GM15510 (cell line): Measurements from ENCODE around the gene TUFT1.

ENCODE experiments used
- POLR2A ChIP-seq: IDR thresholded peaks from 3 replicates; pipeline ENCODE4 v1.6.1; 2011; ENCODE audit warnings: borderline replicate concordance; ENCODE audit not compliant: insufficient read length; ENCODE audit errors: extremely low read depth

The TUFT1 gene

DNA sequence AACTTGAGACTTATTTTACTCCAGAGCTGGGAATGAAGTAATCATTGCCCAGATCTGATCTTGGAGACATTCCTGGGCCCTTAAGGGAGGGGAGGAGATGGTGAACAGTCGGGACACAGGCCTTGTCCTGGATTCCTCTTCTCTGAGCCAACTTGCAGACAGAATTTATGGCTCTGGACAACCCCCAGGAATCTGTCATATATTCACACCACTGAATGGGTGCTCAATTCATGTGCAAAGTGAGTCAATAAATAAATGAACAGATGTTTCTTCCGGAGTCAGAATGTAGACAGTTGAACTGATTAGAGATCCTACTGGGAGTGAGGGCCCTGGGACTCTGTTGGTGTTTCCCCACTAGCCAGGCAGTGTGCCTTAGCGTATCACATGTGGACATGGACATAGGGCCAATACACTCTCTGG, 2.6 kb downstream of the TUFT1 start:
- TF ChIP-seq POLR2A: no peak

DNA sequence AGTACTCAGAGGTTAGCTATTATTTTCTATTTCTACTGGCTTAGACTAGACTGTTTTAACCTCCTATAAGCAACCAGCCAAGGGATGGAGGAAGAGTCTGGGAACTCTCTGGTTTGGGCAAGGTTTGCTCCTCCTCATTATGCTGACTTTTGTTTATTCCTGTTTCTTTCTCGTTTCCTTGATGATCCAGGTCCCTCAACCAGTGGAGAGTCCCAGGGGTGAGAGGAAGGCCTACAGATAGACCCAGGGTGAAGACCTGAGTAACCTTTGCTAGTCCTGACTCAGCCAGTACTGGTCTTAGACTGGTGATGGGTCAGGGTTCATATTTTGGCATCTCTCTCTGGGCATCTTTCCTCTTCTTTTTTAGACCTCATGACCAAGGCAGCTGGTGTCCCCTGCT, 5.4 kb downstream of the TUFT1 start:
- no peak for TF ChIP-seq POLR2A

DNA sequence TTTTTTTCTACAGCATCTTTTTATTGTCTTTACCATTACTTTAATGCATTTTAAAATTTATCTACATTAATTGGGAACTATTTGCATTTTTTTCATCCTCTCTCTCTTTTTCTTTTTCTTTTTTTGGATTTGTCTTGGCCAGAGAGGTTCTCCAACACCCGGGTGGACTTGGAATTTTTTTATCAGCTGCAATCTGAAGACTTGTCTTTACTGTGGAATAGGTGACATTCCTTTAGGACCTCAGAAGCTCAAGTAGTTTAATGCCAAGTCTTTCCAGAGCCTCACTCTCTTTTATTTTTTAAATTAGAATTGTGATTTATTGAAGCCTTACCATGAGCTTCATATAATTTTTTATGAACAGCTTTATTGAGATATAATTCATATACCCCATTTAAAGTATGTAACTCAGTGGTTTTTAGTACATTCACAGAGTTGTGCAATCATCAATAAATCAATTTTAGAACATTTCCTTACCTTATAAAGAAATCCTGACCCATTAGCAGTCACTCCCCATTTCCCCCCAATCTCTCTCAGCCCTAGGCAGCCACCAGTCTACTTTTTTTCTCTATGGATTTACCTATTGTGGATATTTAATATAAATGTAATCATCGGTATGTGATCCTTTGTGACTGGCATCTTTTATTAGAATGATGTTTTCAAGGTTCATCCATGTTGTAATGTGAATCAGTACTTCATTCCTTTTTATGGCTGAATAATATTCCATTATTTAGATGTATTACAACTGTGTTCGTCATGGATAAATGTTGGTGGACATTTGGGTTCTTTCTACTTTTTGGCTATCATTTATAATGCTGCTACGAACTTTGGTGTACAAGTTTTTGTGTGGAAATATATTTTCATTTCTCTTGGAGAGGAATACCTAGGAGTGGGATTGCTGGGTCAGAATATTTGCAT, 6.2 kb downstream of the TUFT1 start:
- no peak for TF ChIP-seq POLR2A

DNA sequence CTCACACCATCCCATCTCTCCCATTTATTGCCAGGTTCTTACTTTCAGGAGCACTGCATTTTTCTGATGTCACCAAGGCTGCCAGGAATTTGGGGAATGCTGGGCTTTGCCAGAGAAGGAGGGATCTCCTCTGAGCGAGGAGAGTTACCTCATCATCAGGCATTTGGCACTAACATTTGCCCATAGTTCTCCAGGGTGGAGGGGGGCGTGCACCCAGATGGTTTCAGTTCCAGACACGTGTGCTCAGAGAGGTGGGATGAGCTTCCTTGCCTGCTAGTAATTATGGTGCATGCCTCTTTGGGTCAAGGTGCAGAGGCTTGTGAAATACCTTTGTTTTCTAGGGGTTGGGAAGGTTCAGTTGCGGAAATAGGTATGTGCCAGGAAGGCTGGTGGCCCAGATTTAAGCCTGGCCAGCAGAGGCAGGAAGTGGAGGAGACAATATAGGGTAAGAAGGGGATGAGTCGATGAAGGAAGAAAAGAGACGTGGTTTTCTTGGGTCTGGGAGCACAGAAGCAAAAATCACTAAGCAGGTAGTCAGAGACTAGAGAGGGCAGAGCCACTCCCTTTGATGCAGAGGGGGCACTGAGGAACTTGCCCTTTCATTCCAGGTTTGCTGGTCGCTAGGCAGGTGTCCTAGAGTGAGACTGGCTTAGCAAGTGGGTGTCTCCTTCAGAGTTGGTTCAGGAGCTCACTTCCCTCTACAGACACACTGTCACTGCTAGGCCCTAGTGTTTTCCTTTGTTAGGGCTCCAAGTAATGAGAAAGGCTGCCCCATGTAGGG, 7.2 kb downstream of the TUFT1 start:
- no peak for TF ChIP-seq POLR2A

DNA sequence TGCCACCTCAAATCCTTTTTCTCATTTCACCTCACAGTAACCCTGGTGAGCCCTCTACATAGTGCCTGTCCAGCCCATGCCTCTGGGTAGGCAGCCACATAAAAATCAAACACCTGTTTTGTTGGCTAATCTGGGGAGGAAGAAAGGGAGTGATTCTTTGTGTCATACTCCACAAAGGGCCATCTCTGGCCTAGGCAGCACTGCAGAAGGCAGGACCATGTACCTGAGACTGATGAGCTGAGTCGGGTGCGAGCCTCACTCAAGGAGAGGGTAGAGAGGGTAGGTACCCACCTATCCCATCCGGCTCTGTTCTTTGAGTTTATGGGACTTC, 7.8 kb downstream of the TUFT1 start:
- TF ChIP-seq POLR2A: no peak

DNA sequence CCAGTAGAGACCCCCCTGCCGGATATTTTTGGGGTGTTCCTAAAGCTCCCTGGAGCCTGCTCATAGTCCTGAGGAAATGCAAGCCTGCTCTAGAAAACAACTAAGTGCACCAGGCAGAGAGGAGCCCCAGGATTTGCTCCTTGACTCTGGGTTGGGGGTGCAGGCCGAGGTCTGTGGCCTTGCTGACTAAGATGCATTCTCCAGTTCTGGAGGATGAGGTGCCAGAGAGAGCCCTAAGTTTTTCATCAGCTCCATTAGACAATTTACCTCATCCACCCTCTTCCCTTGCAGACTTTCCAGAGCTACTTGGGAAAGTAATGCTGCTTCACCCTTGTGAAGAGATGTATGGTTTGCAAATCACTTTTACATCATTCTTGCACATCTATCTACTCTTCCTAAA, 9.1 kb downstream of the TUFT1 start:
- TF ChIP-seq POLR2A: no peak

DNA sequence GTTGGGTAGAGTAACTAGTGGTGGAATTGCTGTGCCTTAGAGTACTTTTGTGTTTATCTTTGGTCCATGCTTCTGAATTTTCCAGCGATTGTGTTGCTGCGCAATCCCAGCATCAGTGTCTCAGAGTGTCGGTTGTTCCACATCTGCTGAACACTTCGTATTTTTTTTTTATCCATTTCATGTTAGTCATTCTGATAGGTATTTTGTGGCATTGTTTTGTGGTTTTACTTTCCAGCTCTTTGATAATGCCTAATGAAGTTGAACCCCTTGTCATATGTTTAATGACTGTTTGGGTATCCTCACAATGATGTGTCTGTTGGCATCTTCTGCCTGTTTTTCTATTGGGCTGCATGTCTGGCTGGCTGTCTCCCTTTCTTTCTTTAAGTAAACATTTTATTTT, 13.6 kb downstream of the TUFT1 start:
- no peak for TF ChIP-seq POLR2A

DNA sequence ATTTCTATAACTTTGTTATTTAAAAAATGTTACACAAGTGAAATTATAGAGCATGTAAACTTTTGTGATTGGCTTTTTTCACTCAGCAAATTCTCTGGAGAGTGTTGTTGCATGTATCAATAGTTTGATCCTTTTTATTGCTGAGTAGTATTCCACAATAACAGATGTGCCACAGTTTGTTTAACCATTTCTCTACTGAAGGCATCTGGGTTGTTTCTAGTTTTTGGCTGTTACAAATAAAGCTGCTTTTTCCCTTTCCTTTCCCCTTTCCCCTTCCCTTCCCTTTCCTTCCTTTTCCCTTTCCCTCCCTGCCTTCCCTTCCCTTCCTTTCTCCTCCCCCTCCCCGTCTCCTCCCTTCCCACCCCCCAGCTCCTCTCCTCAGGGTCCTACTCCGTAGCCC, 15.9 kb downstream of the TUFT1 start:
- TF ChIP-seq POLR2A: no peak

DNA sequence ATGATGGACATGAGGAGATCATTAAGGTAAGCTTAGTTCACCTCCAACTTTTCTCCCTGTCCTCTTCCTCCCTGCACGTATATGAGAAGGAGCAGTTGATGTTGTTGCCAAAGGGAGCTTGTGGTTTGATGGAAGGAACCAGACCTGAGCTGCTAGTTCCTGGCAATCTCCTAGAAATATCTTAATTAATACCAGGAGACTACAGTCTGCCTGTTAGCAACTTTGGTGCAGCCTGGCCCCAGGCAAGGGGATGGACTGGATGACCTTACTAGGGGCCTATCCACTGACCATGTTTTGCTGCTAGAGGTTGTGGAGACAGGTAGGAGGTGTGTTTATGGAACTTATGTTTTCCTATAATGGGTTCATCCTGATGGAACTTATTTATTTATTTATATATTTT, 22.6 kb downstream of the TUFT1 start:
- no peak for TF ChIP-seq POLR2A

DNA sequence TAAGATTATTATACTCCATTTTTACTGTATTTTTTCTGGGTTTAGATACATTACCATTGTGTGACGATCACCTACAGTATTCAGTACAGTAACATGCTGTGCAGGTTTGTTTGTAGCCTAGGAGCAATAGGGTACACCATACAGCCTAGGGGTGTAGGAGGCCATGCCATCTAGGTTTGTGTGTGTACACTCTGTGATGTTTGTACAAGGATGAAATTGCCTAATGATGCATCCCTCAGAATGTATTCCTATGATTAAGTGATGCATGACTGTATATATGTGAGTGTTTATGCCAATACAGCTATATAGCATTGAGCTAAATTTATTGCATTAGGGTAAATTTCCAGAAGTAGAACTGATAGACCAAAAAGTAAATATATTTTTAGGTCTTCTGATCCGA, 23.3 kb downstream of the TUFT1 start:
- no peak for TF ChIP-seq POLR2A

DNA sequence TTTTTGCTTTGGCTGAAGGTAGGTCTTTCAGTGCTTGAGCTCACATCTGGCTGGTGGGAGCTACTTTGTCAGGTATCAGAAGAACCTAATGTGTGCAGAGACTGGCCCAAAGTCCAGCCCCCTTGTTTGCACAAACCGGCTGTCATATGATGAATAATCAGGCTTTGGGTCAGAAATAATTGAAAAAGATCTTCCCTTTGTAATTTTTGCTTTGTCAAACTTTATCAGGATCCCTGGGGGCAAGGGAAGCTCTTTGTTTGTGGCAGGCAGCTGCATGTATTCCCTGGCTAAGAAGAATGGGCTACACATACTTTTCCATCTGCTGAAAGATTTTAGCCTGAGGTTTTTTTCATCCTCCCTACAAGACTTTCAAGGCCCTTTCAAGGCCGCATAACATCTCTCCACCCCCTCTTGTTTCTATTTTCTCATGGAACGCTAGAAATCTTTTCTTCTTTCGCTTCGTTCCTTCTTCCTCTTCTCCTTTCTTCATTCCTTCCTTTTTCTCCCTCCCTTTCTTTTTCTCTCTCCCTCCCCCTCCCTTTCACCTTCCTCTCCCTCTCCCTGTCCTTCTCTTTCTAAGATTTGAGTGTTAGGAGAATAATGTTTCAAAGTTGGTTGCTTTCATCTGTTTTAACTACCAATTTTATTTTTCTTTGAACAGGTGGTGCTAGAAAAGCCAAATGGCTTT, 25.5 kb downstream of the TUFT1 start:
- no peak for TF ChIP-seq POLR2A

DNA sequence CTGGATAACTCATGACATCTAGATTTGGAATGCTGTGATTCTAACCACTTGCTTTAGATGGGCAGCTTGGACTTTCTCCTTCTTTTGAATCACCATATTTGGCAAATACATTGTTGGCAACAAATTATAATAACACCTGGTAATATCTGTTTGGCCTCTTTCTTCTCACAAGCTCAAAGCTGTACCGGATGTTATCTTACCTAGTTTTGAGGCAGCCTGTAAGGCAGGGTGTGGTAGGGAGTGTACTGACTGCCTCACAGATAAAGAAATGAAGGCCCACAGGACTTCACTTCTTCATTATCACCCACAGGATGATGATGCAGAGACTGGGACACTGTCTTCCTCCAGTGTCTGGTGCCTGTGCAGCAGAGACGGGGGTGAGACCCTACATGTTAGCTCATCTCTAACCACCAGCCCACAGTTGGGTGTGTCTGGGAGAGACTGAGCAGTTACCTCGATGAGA, 28.5 kb downstream of the TUFT1 start:
- no peak for TF ChIP-seq POLR2A

DNA sequence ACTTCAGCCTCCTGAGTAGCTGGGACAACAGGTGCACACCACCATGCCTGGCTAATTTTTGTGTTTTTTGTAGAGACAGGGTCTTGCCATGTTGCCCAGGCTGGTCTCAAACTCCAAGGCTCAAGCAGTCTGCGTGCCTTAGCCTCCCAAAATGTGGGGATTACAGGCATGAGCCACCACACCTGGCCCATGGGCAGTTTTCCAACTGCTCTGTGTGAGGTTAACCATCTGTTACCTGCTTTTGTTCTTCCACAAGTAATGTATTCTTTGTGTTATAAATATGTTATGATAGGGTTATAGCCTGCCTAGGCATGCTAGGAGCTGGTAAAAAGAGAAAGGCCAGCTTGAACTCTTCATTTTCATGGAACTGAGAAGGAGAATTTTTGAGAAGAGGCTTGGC, 30.7 kb downstream of the TUFT1 start:
- TF ChIP-seq POLR2A: no peak

DNA sequence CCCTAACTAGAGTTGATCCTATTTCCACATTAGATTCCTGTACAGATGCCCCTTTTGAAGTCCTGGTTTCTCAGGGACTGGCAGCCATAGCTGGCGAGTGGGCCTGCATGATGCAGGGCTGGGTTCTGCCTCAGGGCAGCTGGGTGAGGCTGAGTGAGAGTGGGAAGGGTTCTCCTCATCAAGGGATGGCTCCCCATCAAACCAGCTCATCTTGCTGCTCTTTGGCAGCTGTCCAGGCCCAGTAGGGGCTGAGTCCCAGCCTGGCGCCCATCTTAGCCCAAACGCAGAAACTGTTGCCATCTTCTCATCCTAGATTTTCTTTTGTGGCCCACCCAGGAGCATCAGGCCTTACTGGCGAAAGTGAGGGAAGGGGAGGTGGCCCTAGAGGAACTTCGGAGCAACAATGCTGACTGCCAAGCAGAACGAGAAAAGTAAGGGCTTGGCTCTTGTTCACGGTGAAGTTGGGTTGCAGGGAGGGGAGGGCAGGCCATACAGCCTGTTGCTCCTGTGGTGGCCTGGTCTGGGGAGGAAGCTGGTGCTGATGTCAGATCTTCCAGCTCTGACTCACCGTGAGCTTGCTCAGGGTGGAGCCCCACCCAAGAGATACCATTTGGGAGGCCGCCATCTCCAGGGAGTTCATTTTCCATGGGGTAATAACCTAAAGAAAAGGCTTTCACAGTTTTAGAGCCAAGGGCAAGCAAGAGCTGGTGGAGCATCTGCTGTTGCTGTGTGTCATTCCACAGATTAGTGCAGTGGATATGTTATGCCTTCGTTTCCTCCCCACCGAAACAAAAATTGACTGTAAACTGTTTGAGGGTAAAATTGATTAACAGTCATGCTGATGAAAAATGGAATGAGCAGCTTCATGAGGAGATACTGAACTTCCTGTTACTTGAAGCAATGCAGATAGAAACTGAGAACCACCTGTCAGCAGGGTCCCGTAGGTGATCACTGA, 34.7 kb downstream of the TUFT1 start:
- no peak for TF ChIP-seq POLR2A
